Heart left ventricle (tissue), 13 donors: ENCODE measurements around the gene TNFRSF9.

Experiments
- CTCF ChIP-seq, 12 donors: fragments of 200-600 bp; sonication (generic) in 4 of 12; IDR thresholded peaks; one replicate each; pipeline versions ENCODE4 v1.5.0 to v1.8.0; 2018 to 2022; ENCODE audit warnings: antibody characterized with exemption in 12 of 12, mild to moderate bottlenecking in 5 of 12
- POLR2A ChIP-seq, 2 donors: fragments of 450-650 bp; IDR thresholded peaks; one replicate each; pipeline ENCODE4 v1.6.1; 2017; ENCODE audit warnings: antibody characterized with exemption in 2 of 2, mild to moderate bottlenecking in 2 of 2, moderate library complexity in 2 of 2
- donor health status: ischemic (EF 13 %, LVEDD 7.1; RV severe dilation, severe dysfunction).
- donor health status: DM: no; HTN: yes; CAD: no.
- donor health status: DM: no; HTN: no; CAD: no.
- donor health status: ischemic (EF 25% LVEDD 6.9; RV normal size, moderate dysfunction).
- donor health status: ischemic (EF 25% LVEDD 5.7; RV mildly dilated, moderate dysfunction).
- donor health status: ischemic (EF 35%, LVEDD 5.7; RV mildly dilated, moderate dysfunction).
- donor health status: nonischemic (EF 11% LVEDD 7.7; RV severe dilation, severe dysfunction).
- donor health status: DM: yes; HTN: yes; CAD: no.
- donor health status: PGD.
- donor health status: ischemic (EF 29% LVEDD 5.4; RV normal size, mild dysfunction).
- donor health status: nonischemic (EF 23%, LVEDD 6.1; RV moderate dilation, normal function).

- TF ChIP-seq CTCF (IDR thresholded peaks at IDR 0.05) (no peak), POLR2A (IDR thresholded peaks at IDR 0.05) (no peak)
These were observed 69.5 kb downstream of the TNFRSF9 start for GRCh38 chr1:7871136-7871535.
